Inflammatory macrophage treated with lipopolysaccharide for 4 hours (primary cell): ENCODE measurements around the gene C11orf54.

Experiments used
- DNase-seq: peaks from one replicate; pipeline ENCODE4 v3.0.0-alpha.2; 2020

The C11orf54 gene

DNA sequence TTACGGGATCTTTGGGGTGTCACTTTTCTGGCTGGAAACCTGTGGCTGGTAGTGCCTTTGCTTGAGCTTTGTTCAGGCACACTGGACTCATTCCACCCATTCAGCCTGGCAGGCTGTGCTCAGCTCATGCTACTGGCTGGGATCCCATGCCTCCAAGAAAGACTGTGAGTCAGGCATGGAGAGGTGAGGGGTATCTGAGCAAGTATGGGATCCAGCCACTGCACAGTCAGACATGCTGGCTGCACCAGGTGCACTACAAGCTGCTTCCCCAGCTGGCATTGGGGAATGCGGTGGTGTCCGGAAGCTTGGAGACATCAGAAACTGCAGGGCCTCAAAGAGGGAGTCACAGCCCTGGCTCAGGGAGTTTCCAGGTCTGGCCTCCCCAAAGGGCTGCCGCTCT lies 30.7 kb downstream of the C11orf54 start:
- DNase-seq, result no peak

DNA sequence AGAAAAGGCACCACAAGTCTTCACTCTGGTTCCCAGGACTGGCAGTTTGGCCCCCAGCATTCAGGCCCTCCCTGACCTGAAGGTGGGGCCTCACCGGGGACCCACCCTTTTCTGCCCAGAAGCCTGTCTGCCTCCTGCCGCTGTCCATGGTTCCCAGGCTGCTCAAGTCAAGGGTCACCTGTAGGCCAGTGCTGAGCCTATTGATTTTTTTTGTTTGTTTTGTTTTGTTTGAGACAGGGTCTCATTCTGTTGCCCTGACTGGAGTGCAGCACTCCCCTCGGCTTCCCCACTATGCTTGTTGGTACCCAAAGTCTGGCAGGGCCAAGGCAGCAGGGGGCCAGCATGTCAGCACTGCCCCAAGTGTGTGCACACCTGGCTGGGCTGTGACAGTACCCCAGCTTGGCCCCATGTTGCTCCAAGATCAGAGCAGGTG lies 31.6 kb downstream of the C11orf54 start:
- no peak for DNase-seq

DNA sequence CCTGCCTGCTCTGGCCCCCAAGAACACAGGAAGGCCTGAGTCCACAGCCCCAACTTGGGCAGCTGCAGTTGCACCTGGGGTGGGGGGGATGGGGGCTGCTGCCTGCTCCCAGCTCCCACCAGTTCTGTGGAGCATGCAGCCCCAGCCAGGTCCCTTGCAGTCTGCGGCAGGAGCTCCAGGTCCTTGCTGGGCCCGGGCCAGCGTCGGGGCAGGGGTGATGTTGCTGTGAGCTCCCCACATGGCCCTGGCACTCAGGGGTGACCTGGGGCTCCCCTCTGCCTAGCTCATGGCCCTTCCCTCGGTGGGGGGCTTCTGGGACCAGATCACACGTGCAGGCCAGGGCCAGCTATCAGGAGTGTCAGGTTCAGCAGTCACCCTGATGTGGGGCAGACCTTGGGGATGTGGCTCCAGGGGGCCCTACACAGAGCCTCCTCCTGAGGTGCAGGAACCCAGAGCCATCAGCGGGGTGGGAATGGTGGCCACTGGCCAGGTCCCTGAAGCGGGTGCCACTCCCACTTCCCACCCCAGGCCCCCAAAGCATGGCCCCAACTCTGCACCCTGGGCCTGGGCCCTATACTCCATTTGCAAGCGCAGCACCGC lies 32.2 kb downstream of the C11orf54 start:
- DNase-seq, result no peak

DNA sequence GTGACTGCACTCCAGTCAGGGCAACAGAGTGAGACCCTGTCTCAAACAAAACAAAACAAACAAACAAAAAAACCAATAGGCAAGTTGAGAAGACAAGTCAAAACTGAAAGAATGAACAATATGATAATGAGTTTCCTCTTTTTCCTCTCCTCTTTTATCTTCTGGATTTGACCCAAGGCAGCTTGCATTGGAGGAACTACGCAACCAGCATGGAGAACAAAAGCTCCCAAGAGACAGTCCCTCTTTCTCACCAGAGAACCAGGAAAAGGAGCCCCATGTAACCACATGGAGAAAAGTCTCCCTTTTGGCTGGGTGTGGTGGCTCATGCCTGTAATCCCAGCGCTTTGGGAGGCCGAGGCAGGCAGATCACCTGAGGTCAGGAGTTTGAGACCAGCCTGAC lies 33.1 kb downstream of the C11orf54 start:
- peak; percentile 68 for DNase-seq

DNA sequence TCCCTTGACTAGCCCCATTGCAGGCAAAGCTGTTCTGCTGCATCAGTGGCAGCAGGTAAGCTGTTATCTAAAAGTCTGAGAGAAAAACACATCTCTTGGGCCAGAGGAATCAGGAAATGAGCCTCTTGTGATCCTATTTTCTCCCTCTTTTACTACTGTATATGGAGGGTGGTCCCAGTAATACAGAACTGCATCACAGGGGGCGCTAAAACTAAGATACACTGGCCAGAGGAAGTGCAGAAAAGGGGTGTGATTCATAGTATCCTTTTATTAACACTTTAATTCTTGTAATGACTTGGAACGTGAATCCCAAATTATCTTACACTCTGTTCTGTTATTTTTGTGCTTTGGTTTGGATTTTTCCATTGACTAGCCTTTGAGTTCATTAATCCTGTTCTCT lies 33.8 kb downstream of the C11orf54 start:
- peak; percentile 28 for DNase-seq

DNA sequence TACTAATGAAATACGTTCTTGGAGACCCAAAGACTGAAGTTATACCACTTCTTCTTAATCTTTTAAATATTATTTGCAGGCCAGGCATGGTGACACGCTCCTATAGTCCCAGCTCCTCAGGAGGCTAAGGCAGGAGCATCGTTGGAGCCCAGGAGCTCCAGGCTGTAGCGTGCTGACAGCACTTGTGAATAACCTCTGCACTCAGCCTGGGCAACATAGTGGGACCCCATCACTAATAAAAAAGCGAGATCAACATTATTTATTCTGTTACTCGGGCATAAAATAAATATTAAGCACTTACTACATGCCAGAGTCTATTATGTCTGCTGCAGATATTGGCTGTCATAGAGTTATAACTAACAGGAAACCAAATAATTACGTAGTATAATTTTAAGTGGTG lies 41.9 kb downstream of the C11orf54 start:
- DNase-seq, result no peak

DNA sequence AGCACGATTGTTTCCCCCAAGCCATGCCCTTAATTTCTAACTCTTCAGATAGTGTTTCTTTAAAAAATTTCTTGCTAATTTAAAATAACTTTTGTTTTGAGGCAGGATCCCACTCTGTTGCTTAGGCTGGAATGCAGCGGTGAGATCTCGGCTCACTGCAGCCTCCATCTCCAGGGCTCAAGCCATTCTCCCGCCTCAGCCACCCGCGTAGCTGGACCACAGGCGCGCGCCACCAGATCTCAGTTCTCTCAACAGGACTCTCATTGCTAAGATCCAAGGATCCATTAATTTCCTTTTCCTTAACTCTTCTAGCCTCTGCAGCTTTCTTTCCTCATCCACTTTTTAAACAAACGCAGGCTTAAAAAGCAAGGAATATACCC lies 42.3 kb downstream of the C11orf54 start:
- DNase-seq, result no peak

DNA sequence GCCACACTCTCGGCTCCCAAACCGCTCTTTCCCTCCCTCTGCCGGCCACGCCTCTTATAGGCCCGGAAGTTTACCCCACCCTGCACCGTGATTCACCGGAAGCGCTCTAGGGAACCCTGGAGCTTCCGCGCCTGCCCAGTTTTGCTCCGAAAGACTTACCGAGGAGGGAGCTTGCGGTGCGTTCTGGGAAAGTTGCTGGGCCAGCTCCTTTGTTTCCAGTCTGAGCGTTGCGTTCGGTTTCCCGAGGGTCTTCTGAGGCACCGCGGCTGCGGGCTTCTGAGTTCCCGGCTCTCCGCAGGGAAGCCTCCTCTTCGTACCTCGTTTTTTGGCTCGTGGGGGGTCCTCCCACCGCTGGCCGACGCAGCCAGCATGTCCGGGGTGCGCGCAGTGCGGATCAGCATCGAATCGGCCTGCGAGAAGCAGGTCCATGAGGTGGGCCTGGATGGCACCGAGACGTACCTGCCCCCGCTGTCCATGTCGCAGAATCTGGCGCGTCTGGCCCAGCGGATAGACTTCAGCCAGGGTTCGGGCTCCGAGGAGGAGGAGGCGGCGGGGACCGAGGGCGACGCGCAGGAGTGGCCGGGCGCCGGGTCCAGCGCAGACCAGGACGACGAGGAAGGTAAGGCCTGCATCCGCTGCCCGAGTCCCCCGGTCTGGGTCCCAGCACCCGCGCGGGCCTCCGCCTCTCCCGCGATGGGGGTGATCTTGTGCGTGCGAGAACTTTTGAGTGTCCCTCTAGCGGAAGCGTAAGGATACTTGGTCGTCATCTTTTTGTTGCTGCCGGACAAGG lies 42.9 kb downstream of the C11orf54 start, which contains the start of gene MED17:
MED17 (plus strand) TSS at position 138 of the 790 bp plus-strand sequence; CDS start at position 370, 232 bp downstream.
- DNase-seq, result peak; percentile 93

DNA sequence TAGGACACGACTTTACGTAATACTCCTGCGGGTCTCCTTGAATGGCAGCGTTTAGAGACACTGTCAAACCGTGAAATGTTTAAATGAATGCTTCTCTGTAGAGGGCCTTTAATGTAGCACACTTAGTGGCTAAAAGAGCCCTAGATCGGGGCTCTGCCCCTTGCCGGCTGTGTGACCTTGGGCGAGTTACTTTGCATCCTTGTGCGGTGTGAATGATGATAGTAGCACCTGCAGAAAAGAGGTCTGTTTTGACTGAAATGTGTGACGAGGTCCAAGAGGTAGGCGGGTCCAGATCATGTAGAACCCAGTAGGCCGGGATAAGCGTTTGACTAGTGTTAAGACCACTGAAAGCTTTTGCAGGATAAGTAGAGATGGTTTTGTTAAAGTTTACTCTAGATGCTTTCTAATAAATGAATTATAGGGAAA lies 43.5 kb downstream of the C11orf54 start:
- no peak for DNase-seq

DNA sequence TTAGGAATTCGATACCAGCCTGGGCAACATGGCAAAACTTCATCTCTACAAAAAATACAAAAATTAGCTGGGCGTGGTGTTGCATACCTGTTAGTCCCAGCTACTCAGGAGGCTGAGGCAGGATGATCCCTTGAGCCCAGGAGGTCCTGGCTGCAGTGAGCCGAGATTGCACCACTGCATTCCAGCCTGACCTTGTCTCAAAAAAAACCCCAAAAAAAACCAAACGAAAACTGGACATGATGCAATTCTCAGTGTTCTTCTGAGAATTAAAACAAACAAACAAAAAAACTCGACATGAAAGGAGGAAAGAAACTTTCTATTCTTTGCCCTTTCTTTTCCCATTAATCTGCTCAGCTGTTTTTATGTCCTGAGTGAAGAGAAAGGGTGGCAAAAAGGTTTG lies 50.0 kb downstream of the C11orf54 start:
- DNase-seq, result no peak

DNA sequence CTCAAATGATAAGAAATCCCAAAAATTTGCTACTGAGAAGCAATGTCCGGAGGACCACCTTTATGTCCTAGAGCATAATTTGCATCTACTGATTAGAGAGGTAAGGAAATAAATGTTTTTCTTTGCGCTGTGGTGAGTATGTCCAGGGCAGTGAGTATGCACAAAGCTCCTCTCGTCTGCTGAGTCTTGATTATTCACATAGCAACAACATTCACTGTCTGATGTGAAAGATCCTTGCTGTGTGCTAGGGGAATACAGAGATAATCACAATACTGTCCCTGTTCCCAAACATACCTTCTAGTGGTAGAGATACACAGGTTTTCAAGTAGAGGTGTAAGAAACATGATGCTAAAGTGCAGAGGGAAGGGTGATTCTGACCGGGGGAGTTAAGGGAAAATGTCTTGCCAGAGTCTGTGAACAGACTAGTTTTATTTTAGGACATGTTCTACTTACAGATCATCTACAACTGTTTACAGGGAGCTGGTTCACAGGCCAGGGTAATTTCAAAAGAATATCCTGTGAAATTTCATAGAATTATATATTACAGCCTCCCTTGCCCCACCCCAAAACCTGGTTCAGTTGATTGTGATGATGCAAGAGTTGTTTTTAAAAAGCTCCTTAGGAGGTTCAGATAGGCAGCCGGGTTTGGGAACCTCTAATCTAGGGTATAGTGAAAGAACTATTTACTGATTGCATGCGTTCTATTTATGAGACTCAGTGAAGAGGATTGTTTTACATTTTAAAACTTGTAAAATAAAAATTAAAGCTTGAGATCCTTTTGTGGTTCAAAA lies 55.2 kb downstream of the C11orf54 start:
- no peak for DNase-seq

DNA sequence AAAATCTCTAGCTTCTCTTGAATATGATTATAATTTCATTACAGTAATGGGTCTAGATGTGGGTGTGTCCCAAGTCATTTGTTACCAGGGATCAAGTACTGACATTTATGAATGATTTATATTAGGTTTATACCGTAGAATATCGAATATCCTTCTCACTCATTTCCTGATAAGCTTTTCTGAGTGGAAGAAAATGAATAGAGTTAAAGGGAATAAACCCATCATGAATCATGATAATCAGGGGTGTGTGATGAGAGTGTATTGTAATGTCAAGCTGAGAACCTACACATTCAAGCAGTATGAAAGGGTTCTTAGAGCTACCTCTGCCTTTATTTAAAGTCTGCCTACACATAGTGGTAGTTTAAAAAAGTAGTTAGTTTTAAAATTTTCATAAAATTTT lies 59.9 kb downstream of the C11orf54 start:
- DNase-seq, result no peak

DNA sequence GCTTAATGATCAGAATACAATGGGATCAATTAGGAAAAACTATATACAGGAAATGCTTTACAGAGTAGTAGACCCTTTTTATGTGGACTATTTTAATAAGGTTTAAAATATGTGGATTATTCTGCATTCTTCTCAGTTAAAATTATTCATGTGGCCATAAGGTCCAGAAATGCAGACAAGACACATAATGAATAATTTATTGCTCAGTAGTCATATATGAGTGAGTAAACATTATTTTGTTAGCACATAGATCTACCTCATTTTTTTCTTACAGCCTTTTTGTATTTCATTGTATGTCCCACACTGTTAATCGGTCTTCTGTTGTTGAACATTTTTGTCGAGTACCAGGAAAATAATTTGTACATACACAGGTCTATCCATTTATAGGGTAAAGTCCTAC lies 63.4 kb downstream of the C11orf54 start:
- no peak for DNase-seq

DNA sequence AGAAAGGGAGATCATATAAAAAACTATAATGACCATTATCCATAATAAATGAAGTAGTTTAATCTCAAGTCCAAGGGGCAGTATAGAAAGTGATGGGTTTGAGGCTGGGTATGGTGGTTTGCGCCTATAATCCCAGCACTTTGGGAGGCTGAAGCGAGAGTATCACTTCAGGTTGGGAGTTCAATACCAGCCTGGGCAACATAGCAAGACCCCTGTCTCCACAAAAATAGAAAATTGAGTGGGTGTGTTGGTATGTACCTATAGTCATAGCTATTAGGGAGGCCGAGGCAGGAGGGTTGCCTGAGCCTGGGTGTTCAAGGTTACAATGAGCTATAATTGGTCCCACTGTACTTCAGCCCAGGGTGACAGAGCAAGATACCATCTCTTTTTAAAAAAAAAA lies 66.5 kb downstream of the C11orf54 start:
- DNase-seq, result no peak

DNA sequence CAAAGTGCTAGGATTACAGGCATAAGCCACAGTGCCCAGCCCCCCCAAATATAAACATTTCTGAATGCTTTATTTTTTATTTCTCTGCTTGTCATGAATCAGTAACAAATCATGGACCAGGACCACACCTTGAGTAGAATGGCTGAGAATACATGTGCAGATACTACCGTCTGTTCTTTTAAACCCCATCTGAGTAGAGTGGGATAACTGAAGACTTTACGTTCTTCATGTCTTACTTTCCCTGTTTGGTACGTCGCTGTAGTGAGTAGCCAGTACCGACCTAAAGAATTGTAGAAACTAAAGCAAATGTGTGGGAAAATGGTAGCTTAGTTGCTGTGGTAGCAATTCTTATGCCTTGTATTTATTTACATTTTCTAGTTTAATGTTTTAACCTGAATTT lies 72.5 kb downstream of the C11orf54 start:
- DNase-seq, result no peak
